Measurements from ENCODE around the gene DNMT3B.

DNA sequence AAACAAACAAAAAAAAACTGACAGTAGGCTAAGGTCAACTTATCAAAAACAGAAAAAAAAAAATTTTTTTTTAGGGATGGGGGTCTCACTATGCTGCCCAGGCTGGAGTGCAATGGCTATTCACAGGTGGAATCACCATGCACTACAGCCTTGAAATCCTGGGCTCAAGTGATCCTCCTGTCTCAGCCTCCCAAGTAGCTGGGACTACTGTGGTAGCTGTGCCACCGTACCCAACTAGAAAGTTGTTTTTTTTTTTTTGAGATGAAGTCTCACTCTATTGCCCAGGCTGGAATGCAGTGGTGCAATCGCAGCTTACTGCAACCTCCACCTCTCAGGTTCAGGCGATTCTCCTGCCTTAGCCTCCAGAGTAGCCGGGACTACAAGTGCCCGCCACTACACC lies 21.0 kb upstream of the DNMT3B start:
- TF ChIP-seq RARB (CRISPR knock-in tag; IDR thresholded peaks at IDR 0.05) = no peak
- no peak for TF ChIP-seq ISL1 (CRISPR knock-in tag; IDR thresholded peaks at IDR 0.05)
- TF ChIP-seq TCF4 (CRISPR knock-in tag; IDR thresholded peaks at IDR 0.05; ENCODE audit: borderline replicate concordance) = no peak
- TF ChIP-seq, protein P1, sequence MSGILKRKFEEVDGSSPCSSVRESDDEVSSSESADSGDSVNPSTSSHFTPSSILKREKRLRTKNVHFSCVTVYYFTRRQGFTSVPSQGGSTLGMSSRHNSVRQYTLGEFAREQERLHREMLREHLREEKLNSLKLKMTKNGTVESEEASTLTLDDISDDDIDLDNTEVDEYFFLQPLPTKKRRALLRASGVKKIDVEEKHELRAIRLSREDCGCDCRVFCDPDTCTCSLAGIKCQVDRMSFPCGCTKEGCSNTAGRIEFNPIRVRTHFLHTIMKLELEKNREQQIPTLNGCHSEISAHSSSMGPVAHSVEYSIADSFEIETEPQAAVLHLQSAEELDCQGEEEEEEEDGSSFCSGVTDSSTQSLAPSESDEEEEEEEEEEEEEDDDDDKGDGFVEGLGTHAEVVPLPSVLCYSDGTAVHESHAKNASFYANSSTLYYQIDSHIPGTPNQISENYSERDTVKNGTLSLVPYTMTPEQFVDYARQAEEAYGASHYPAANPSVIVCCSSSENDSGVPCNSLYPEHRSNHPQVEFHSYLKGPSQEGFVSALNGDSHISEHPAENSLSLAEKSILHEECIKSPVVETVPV (CRISPR knock-in tag; IDR thresholded peaks at IDR 0.05) = no peak
- TF ChIP-seq ZNF70 (CRISPR knock-in tag; IDR thresholded peaks at IDR 0.05) = no peak
- no peak for TF ChIP-seq PATZ1 (CRISPR knock-in tag; IDR thresholded peaks at IDR 0.05; ENCODE audit: borderline replicate concordance)
- TF ChIP-seq ZNF8 (CRISPR knock-in tag; IDR thresholded peaks at IDR 0.05) = no peak
- TF ChIP-seq ESRRG (CRISPR knock-in tag; IDR thresholded peaks at IDR 0.05) = no peak
- no peak for TF ChIP-seq ZNF565 (CRISPR knock-in tag; conservative IDR thresholded peaks at IDR 0.05; ENCODE audit: low read depth)
- TF ChIP-seq, protein P2, sequence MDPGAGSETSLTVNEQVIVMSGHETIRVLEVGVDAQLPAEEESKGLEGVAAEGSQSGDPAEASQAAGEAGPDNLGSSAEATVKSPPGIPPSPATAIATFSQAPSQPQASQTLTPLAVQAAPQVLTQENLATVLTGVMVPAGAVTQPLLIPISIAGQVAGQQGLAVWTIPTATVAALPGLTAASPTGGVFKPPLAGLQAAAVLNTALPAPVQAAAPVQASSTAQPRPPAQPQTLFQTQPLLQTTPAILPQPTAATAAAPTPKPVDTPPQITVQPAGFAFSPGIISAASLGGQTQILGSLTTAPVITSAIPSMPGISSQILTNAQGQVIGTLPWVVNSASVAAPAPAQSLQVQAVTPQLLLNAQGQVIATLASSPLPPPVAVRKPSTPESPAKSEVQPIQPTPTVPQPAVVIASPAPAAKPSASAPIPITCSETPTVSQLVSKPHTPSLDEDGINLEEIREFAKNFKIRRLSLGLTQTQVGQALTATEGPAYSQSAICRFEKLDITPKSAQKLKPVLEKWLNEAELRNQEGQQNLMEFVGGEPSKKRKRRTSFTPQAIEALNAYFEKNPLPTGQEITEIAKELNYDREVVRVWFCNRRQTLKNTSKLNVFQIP (CRISPR knock-in tag; IDR thresholded peaks at IDR 0.05; ENCODE audit: borderline replicate concordance, low read depth) = no peak
- TF ChIP-seq PPARA (CRISPR knock-in tag; IDR thresholded peaks at IDR 0.05; ENCODE audit: borderline replicate concordance) = no peak
- TF ChIP-seq CSDC2 (CRISPR knock-in tag; IDR thresholded peaks at IDR 0.05) = no peak
- TF ChIP-seq GLIS3 (CRISPR knock-in tag; IDR thresholded peaks at IDR 0.05) = no peak
